Endothelial cell of umbilical vein (primary cell): ENCODE results near the gene KLHDC1. TPM values are rescaled to one million over a fixed set of nuclear protein-coding genes. Genes with fewer than 3 reads are reported as not detected.
"Not testable (repeated sequence)": the region's sequence is repeated elsewhere in the genome, so short reads cannot be mapped to it uniquely, and the experiment has no call there.

Source experiments
- BruUV-seq: library from RNA; stranded (reverse); fragments of 400-500 nt; replicated peaks from 2 replicates; lab custom pipeline; 2021; lab: Mats Ljungman, UMichigan
- CTCF ChIA-PET: fragments of 300-600, 350-600 bp; sonication (Branson Sonifier 250); formaldehyde crosslinking; loops from one replicate; lab custom pipeline; 2021; ENCODE audit warnings: antibody characterized with exemption, inconsistent platforms; lab: Charles Lee
- POLR2A ChIA-PET: fragments of 300-600, 350-600 bp; sonication (Branson Sonifier 250); formaldehyde crosslinking; loops from one replicate; lab custom pipeline; 2021; ENCODE audit warnings: antibody characterized with exemption, inconsistent platforms; lab: Charles Lee
- DNase-seq: peaks from one replicate; pipeline ENCODE4 v3.0.0-alpha.2; 2011; ENCODE audit warnings: low read depth, low spot score
- FAIRE-seq: peaks from 2 replicates; lab custom pipeline; 2011; peaks lifted over from hg19 to GRCh38; lab: Jason Lieb, UNC
- H2AFZ ChIP-seq: 2 replicates; pipeline ENCODE4 v1.6.0; 2012; ENCODE audit warnings: low read depth, low read length, control low read depth, inconsistent platforms
- H3K27ac ChIP-seq: 2 replicates; pipeline ENCODE4 v1.5.1; 2011; ENCODE audit warnings: low read depth, mild to moderate bottlenecking, control low read depth, low read length, moderate library complexity; ENCODE audit not compliant: insufficient read depth
- H3K27me3 ChIP-seq, 2 experiments: 2 replicates each; pipeline versions ENCODE4 v1.6.0 to v1.6.1; 2011; ENCODE audit warnings: low read length in 2 of 2, mixed read lengths in 1 of 2; ENCODE audit not compliant: control insufficient read depth in 2 of 2, insufficient read depth in 2 of 2
- H3K36me3 ChIP-seq, 2 experiments: 2 replicates in 1 of 2; 3 replicates in 1 of 2; pipeline ENCODE4 v1.5.1; 2011; ENCODE audit warnings: low read length in 2 of 2, mild to moderate bottlenecking in 1 of 2, moderate library complexity in 1 of 2; ENCODE audit not compliant: control insufficient read depth in 2 of 2, insufficient read depth in 2 of 2; ENCODE audit errors: extremely low read depth in 1 of 2
- H3K4me1 ChIP-seq: 3 replicates; pipeline ENCODE4 v1.5.1; 2011; ENCODE audit warnings: mild to moderate bottlenecking, low read length; ENCODE audit not compliant: control insufficient read depth, insufficient read depth; ENCODE audit errors: extremely low read depth
- H3K4me2 ChIP-seq: 2 replicates; pipeline ENCODE4 v1.6.1; 2011; ENCODE audit warnings: low read length, control low read depth, mixed read lengths; ENCODE audit not compliant: insufficient read depth
- H3K4me3 ChIP-seq, 3 experiments: fragments of 200-600 bp in 1 of 3; sonication (generic), shearing (Covaris generic) in 1 of 3; replicated peaks in 1 of 3; 2 replicates each; pipeline ENCODE4 v1.5.1; 2011 to 2016; ENCODE audit warnings: control low read depth in 3 of 3, low read length in 3 of 3, mild to moderate bottlenecking in 2 of 3, inconsistent platforms in 1 of 3, low read depth in 1 of 3, moderate library complexity in 1 of 3; ENCODE audit not compliant: insufficient read depth in 1 of 3
- H3K79me2 ChIP-seq: 2 replicates; pipeline ENCODE4 v1.6.0; 2012; ENCODE audit warnings: low read length, inconsistent platforms; ENCODE audit not compliant: control insufficient read depth, insufficient read depth
- H3K9ac ChIP-seq: replicated peaks from 2 replicates; pipeline ENCODE3; 2011; ENCODE audit warnings: low read length, control low read depth; ENCODE audit not compliant: insufficient read depth; ENCODE audit errors: extremely low read depth
- H3K9me1 ChIP-seq: replicated peaks from 3 replicates; pipeline ENCODE4 v1.6.0; 2011; ENCODE audit warnings: mild to moderate bottlenecking, low read length; ENCODE audit not compliant: control insufficient read depth, insufficient read depth; ENCODE audit errors: extremely low read depth
- H3K9me3 ChIP-seq: replicated peaks from 2 replicates; pipeline ENCODE4 v1.5.1; 2012; ENCODE audit warnings: low read length, inconsistent platforms; ENCODE audit not compliant: control insufficient read depth, insufficient read depth
- H4K20me1 ChIP-seq: replicated peaks from 2 replicates; pipeline ENCODE3; 2011; ENCODE audit warnings: mild to moderate bottlenecking, low read length; ENCODE audit not compliant: control insufficient read depth, insufficient read depth; ENCODE audit errors: extremely low read depth
- EZH2 ChIP-seq: IDR thresholded peaks from 2 replicates; pipeline ENCODE4 v1.6.1; 2012; ENCODE audit warnings: borderline replicate concordance, low read depth, mild to moderate bottlenecking, moderate library complexity, low read length, inconsistent platforms; ENCODE audit not compliant: severe bottlenecking
- FOS ChIP-seq: IDR thresholded peaks from 2 replicates; pipeline ENCODE4 v1.6.1; 2011; ENCODE audit warnings: mild to moderate bottlenecking, low read length, moderate library complexity, borderline replicate concordance; ENCODE audit not compliant: insufficient read depth
- GATA2 ChIP-seq: IDR thresholded peaks from 2 replicates; pipeline ENCODE4 v1.7.0; 2011; ENCODE audit warnings: low read depth, mild to moderate bottlenecking, moderate library complexity, mixed read lengths, low read length; ENCODE audit not compliant: insufficient read length, insufficient read depth
- JUN ChIP-seq: IDR thresholded peaks from 2 replicates; pipeline ENCODE4 v1.6.1; 2011; ENCODE audit warnings: borderline replicate concordance, low read depth; ENCODE audit not compliant: insufficient read length, insufficient read depth
- MYC ChIP-seq: IDR thresholded peaks from one replicate; pipeline ENCODE4 v1.6.1; 2011; ENCODE audit warnings: mild to moderate bottlenecking, low read depth, low read length
- POLR2A ChIP-seq: IDR thresholded peaks from 2 replicates; pipeline ENCODE4 v1.6.1; 2012; ENCODE audit warnings: low read depth, mild to moderate bottlenecking, control low read depth, low read length
- POLR2AphosphoS5 ChIP-seq: IDR thresholded peaks from 2 replicates; pipeline ENCODE4 v1.6.1; 2012; ENCODE audit warnings: low read depth, mild to moderate bottlenecking, control low read depth, low read length, moderate library complexity; ENCODE audit not compliant: insufficient read depth
- dilution Hi-C: fragments of 300-500 bp; cut with MboI; formaldehyde crosslinking; loops from one replicate; pipeline ENCODE4 v1.15.0; 2019; ENCODE audit warnings: low sequenced_read_pairs; ENCODE audit not compliant: extremely low pct_ligation_motif_present
- intact Hi-C: fragments of 100-400 bp; cut with micrococcal nuclease; formaldehyde crosslinking; loops from one replicate; pipeline ENCODE4 v1.10.0; 2022
- polyA plus RNA-seq, 4 experiments: library from polyadenylated mRNA; depleted of rRNA in 3 of 4; stranded (reverse) in 3 of 4; unstranded in 1 of 4; fragments of >200 nt; gene quantifications; 2 replicates each; pipeline versions ENCODE4 v1.2.1 to v1.2.3, GENCODE V29; 2011 to 2012; ENCODE audit warnings: missing spikeins in 1 of 4
- total RNA-seq: library from RNA; stranded (reverse); gene quantifications from 2 replicates; pipeline ENCODE4 v1.2.3, GENCODE V29; 2021
- TF ChIP-seq, protein P1 (sequence below): IDR thresholded peaks from 2 replicates; pipeline ENCODE4 v1.6.1; 2011; ENCODE audit not compliant: insufficient read depth, insufficient read length
- TF ChIP-seq, protein P2 (sequence below), 2 donors: IDR thresholded peaks; 1 replicate in 1 of 2; 2 replicates in 1 of 2; pipeline ENCODE4 v1.5.1; 2011; ENCODE audit warnings: low read length in 2 of 2, mild to moderate bottlenecking in 2 of 2, moderate library complexity in 2 of 2, control low read depth in 1 of 2, inconsistent platforms in 1 of 2, low read depth in 1 of 2; ENCODE audit not compliant: insufficient read depth in 1 of 2; ENCODE audit errors: extremely low read depth in 1 of 2

KLHDC1 gene
- total and polyA plus RNA-seq, 2 donors (not counting 3 experiments of a cell fraction or from before 2014, with no cell fraction given) = 0.77 to 1.2 TPM

DNA sequence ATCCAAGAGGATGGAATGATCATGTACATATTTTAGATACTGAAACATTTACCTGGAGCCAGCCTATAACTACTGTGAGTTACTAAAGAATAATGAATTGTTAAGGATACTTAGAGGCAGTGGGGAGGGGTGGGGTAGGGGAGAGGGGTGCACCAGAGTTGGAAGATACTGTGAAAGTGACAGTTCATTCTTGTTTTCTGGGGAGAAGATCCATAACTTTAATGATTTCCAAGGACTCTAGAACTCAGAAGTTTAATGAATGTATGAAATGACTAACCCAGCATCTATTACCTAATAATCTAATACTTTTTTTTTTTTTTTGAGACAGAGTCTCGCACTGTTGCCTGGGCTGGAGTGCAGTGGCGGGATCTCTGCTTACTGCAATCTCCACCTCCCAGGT, 85.5 kb downstream of the KLHDC1 start:
- H3K36me3 ChIP-seq = peaks cover 13 to 31% of the 10 kb centered on the region in 2 experiments
- ChIA-PET POLR2A (no interaction called here), CTCF (no interaction called here)
- H3K9me1 ChIP-seq = no peaks in the 10 kb centered on the region
- no peak overlapping the region for H3K4me3 ChIP-seq
- no peak overlapping the region for H3K4me2 ChIP-seq
- no peak overlapping the region for H3K27ac ChIP-seq
- H4K20me1 ChIP-seq = no peaks in the 10 kb centered on the region
- no peak overlapping the region for H3K9ac ChIP-seq
- BruUV-seq = no TSS peak
- no peaks in the 10 kb centered on the region for H3K79me2 ChIP-seq
- TF ChIP-seq MYC (no peak), POLR2AphosphoS5 (no peak), GATA2 (no peak), FOS (no peak), JUN (no peak), POLR2A (no peak), EZH2 (no peak)
- TF ChIP-seq, protein P1, sequence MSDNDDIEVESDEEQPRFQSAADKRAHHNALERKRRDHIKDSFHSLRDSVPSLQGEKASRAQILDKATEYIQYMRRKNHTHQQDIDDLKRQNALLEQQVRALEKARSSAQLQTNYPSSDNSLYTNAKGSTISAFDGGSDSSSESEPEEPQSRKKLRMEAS = no peak
- TF ChIP-seq, protein P2, sequence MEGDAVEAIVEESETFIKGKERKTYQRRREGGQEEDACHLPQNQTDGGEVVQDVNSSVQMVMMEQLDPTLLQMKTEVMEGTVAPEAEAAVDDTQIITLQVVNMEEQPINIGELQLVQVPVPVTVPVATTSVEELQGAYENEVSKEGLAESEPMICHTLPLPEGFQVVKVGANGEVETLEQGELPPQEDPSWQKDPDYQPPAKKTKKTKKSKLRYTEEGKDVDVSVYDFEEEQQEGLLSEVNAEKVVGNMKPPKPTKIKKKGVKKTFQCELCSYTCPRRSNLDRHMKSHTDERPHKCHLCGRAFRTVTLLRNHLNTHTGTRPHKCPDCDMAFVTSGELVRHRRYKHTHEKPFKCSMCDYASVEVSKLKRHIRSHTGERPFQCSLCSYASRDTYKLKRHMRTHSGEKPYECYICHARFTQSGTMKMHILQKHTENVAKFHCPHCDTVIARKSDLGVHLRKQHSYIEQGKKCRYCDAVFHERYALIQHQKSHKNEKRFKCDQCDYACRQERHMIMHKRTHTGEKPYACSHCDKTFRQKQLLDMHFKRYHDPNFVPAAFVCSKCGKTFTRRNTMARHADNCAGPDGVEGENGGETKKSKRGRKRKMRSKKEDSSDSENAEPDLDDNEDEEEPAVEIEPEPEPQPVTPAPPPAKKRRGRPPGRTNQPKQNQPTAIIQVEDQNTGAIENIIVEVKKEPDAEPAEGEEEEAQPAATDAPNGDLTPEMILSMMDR (IDR thresholded peaks at IDR 0.05; ENCODE audit: extremely low read depth in 1 of 2, insufficient read depth in 1 of 2, low read depth in 1 of 2, low read length in 2 of 2) = no peak
- dilution Hi-C loops (no loop called here), intact Hi-C loops (no loop called here)
- H2AFZ ChIP-seq = no peak overlapping the region
- FAIRE-seq (no peak), DNase-seq (no peak)
- H3K4me1 ChIP-seq = no peaks in the 10 kb centered on the region
- no peaks in the 10 kb centered on the region for H3K9me3 ChIP-seq
- no peaks in the 10 kb centered on the region for H3K27me3 ChIP-seq

DNA sequence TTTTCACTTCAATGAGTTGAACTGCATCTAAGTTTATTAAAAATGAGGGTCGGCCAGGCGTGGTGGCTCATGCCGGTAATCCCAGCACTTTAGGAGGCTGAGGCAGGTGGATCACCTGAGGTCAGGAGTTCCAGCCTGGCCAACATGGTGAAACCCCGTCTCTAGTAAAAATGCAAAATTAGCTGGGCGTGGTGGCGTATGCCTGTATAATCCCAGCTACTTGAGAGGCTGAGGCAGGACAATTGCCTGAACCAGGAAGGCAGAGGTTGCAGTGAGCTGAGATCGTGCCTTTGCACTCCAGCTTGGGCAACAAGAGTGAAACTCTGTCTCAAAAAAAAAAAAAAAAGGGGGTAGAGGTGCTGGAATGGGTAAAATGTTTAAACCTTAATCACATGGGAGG, 88.1 kb downstream of the KLHDC1 start:
- dilution Hi-C loops = not testable (repeated sequence)

More for the DNA sequence above, 88.1 kb downstream of the KLHDC1 start:
- H3K27ac ChIP-seq, FAIRE-seq, DNase-seq, H3K9me1 ChIP-seq, H3K27me3 ChIP-seq, H3K4me3 ChIP-seq, POLR2A ChIA-PET, H3K4me1 ChIP-seq, H3K9ac ChIP-seq, H3K4me2 ChIP-seq, H2AFZ ChIP-seq, BruUV-seq, H3K9me3 ChIP-seq, H3K79me2 ChIP-seq, H4K20me1 ChIP-seq: not testable (repeated sequence)
- H3K36me3 ChIP-seq = peaks cover 18 to 41% of the 10 kb centered on the region in 2 experiments
- CTCF ChIA-PET = interaction anchor here (0.8 to 1.8 kb wide), 2 partner anchors 81 to 147 kb away, joined by 3 to 4 read pairs; no protein-coding TSS in a partner anchor
- intact Hi-C loops = loop anchor here (10.0 kb wide), 1 partner anchor 54 kb away; no protein-coding TSS in a partner anchor
